Activated CD4-positive, alpha-beta T cell treated with anti-CD3 and anti-CD28 coated beads for 24 hours (primary cell): ENCODE data around the gene SRPRB.

Experiments
- DNase-seq, 2 donors: peaks; one replicate each; pipeline ENCODE4 v3.0.0-alpha.2; 2020; ENCODE audit warnings: low read depth in 2 of 2

SRPRB gene

DNA sequence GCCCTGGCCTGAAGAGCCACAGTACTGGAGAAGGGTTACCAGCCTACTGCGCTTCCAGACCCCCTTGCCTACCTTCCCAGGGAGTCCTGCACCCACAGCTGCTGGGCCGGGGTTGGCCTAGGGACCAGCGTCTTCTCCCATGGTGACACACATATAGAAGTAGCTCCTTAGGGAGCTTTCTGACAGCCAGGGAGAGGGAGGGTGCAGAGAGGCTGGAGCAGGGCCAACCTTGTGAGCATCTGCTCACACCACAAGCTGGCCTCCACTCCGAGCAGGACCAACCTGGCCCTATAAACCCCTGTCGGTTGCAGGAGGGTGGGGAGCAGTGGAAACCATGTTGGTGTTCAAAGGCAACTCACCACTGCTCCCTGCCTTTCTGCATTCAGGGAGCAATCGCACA, 35.2 kb downstream of the SRPRB start:
- no peak for DNase-seq

DNA sequence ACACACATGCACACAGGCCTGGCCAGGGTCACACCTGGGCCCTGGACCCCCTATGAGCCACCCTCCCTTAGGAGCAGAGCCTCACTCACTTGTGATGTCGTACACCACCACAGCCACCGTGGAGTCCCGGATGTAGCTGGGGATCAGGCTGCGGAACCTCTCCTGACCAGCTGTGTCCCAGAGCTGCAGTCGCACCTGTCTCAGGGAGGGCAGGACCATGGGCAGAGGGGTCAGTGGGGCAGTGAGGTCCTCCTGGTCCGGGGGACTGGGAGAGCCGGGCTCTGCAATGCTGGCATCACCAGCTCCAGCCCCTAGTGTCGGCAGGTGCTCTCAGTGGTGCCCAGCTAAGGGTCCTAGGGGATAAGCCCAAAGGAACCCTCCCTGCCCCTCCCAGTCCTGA, 35.6 kb downstream of the SRPRB start:
- no peak for DNase-seq

DNA sequence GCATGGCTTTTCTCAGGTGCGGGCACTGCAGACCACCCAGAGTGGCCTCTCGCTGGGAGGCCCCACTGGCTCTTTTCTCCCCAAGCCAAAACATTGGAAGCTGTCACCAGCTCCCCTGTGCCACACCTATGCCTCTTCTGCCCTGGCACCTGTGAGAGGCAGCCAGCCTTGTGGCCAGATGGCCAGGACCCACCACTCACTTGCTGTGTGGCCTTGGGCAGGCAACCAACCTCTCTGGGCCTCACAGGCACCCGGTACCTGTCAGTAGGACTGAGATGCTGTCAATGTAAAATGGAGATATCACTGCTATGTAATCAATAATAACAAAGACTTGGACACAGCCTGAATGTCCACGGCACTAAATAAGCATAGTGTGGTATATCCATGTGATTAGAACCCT, 36.5 kb downstream of the SRPRB start:
- DNase-seq, result no peak

DNA sequence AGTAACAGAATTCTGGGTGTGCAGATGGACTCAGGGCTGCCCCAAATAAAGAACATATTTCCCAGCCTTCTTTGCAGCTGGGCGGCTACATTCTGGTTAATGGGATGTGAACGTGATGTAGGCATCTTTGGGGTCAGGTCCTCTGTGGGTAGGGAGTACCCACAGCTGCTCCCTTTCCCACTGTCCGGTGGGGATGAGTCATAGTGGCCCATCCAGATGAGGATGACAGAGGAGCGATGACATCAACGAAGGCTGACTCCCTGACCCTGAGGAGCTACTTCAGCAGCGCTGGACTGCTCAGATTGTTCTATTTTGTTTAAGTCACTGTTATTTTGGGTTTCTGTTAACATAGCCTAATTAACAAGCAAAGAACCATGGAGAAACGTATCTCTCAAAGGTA, 38.0 kb downstream of the SRPRB start:
- no peak for DNase-seq

DNA sequence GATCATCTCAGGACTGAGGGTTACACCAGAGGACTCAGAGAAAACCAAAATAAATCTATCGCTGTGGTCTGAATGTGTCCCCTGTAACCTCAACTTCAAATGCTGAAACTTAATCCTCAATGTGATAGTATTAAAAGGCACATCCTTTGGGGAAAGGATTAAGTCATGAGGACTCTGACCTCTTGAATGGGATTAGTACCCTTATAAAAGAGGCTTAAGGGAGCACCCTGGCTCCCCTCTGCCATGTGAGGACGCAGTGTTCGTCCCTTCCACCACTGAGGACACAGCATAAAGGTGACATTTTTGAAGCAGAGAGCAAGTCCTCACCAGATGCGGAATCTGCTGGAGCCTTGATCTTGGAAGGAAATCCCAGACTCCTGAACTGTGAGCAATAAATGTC, 39.5 kb downstream of the SRPRB start:
- no peak for DNase-seq

DNA sequence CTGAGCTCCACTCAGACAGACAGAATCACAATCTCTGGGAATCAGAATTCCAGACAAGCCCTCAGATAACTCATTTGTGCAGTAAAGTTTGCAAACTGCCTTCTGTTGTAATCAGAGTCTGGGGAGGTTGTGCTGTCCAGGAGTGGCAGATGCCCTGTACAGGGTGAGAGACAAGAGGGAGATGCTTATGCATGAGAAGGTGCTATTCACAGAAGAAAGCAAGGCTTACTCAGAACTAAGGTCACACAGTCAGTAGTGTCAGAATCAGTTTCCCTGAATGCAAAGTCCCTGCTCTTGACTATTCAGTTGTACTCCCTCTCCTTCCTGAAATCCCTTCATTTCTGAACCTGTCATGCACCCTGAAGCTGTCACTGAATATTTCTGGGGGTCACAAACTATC, 43.7 kb downstream of the SRPRB start:
- DNase-seq, result no peak

DNA sequence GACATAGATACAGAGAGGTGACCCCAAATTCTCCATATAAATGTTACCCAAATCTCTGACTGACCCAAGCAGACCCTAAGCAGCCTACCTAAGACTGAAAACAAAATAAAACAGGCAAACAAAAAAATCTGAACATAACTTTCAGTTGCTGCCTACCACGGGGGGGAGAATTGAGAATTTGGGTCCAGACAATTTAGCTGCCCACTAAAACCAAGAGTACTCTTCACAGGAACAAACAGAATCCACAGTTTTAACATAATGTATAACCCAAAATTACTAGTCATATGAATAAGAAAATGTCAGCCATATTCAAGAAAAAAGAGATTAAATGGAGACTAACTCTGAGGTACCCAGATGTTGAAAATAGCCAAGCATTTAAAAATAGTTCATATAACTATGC, 44.4 kb downstream of the SRPRB start:
- DNase-seq, result no peak

DNA sequence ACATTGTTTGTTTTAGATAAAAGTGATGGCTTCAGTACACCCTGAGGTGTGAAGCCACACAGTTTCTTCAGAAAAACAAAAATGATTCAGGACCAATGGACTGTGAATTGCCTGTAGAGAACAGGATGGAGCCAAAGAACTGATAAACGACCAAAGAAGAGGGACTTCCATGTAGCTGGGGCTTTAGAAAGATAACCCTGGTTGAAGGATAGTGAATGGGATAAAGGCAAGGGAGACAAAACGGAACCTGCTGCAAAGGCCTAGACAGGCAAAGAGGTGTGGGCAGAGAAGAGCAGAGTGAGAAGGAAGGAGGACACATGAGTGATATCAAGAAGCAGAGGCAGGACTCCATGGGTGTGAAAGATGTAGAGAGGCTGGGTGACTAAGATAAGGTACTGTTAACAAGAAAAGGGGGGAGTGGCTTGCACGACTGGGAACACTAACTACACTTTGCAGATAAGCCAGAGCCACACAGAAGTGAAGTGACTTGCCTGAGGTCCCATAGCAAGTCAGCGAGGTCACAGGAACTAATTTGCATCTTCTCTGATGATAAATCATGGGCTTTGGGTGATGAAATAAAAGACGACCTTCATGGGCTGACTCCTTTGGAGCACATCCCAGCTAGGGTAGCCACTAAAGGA, 45.8 kb downstream of the SRPRB start:
- no peak for DNase-seq

DNA sequence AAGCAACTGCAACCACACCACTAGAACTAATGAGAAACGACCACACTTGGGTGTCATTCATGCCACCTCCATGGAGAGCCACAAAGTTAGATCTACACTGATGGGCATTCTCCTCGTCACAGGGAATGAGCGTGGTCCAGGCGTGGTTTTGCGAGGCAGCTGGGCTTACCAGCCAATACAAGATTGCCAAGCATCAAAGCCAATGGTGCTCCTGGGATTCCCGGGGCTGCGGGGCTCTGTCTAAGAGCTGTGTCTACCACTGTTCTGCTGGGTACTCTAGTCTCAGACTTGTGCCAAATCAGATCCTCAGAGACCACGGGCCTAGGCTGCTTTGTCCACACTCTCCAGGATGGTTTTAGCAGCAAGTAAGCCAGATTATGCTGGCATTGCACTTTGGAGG, 46.3 kb downstream of the SRPRB start:
- DNase-seq, result no peak

DNA sequence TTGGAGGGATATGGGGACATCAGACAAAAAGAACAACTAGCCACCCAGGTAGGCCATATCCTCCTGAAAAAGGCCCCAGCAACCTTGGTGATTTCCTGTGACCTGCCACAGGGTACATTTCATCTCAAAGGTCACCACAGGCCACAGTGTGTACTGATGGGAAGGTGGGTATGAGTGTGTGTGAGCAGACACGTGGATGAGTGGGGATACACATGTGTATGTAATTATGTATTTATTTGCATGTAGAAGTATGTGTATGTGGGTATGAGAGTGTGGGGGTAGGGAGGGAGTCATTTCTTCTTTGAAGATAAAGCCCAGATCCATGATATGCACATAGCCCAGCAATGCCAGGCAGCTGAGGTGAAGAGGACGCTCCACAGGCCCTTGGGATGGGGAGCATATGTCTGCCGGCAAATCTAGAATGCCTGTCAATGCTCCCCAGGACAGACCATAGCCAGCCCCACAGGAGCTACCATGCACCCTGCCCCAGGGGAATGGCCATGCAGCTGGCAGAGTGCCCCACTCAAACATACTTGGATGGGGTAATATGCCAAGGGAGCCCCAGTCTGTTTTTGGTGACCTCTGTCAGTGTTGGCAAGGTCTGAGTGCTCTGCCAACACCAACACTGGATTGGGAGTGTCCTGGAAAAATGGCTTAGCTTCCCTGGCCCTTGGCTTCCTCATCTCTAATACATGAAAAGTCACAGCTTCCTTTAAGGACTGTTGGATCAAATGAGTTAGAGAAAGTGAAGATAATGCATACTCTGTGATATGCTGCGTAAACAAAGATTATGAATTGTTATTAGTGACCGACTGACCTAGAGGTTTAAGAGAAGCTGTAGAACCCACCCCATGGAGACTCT, 47.7 kb downstream of the SRPRB start:
- DNase-seq, result no peak

DNA sequence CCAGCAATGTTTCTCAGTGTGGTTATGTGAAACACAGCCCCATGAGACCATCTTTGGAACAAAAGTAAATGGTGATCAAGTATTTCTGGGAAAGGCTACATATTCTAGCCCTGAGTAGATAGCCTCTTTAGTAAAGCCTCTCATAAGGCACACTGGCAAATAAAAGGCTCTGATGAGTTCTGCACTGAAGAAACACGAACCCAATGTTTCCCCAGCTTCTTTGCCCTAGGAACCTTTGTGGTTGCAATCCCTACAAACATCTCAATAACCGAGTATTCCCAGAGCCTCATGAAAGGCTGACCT, 48.3 kb downstream of the SRPRB start:
- DNase-seq, result no peak

DNA sequence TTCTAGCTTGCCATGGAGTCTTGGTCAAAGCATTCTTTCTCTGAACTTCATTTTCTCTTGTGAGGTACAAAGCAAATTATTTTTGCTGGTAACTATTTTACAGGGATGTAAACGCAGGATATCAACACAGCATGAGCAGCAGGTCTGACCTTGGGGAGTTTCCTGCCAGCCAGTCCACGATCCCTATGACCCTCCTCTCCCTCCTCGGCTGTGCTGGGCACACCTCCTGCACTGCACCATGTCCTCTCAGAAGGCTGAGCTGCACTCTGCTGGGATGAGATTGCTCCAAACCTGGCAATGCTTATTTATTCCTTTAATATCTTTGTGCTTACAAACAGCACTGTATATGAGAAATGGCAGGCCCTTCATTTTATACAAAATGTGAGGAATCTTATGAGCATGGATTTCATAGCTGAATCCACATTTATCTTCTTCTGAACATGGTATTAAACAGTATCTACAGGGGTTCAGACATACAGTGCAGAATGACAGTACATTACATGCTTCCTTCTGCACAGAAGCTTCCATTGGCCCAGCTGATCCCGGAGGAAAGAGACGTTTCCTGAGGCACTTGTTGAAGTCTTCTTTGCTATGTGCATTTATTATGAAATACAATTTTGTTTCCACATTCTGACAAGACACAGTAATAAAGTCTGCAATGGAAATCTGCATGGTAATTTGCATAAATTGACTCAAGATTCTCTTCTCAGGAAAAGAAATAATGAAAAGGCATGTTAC, 48.8 kb downstream of the SRPRB start:
- DNase-seq, result no peak

DNA sequence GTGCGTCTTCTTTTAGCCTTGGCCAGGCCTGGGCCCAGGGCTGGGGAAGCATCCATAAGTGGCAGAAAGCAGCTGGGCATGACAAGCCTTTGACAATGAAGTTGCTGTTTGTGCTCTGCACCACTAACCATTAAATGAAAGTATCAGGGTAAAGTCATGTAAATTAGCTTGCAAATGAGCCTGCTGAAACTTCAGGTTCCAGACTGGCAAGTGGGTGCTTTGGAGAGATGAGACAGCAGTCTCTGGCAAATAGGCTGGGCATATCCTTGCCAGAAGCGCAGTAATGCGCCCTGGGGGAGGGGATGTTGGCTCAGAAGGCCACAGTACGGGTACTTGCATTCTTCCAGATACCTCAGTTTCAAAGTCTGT, 49.4 kb downstream of the SRPRB start:
- no peak for DNase-seq

DNA sequence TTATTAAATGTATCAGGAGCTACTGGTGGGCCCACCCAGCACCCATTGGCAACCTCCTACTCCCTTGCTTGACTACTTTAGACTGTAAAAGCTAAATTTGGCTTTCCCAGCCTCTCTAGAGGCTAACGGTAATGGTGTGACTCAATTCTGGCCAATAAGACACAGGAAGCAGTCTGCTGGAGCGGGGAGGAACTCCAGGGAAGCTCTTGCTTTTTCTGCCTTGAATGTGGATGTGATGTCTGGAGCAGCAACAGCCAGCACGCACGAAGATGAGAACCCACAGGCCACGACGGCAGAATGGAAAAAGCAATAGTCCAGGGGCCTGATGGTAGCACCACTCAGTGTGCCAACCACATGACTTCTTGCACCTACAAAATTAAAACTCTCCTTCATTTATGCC, 50.2 kb downstream of the SRPRB start:
- no peak for DNase-seq

DNA sequence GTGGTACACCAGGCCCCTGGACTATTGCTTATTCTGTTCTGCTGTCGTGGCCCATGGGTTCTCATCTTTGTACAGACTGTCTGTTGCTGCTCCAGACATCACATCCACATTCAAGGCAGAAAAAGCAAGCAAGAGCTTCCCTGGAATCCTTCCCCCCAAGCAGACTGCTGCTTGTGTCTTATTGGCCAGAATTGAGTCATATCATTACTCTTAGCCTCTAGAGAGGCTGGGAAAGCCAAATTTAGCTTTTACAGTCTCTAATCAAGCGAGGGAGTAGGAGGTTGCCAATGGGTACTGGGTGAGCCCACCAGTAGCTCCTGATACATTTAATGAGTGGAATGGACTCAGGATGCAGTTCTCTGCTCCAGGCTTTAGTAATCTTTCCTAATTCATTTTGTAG, 50.7 kb downstream of the SRPRB start:
- DNase-seq, result no peak

DNA sequence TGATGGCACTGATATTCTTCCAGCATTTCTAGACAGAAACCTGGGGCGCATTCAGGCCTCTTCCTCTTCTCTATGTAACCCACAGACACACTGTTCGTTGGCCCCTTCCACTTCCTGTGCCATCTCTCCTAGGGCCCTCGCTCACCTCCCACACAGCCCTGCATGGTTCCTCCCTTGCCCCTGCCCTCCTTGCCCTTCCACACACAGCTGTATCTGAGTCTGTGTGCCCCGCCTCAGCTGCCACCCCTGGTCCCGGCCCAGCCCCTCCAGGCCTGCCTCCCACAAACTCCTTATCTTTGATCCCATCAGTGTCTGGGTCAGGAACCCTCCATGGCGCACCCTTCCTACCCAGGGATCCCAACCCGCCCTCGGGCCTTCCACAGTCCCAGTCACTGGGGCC, 52.2 kb downstream of the SRPRB start:
- DNase-seq, result no peak

DNA sequence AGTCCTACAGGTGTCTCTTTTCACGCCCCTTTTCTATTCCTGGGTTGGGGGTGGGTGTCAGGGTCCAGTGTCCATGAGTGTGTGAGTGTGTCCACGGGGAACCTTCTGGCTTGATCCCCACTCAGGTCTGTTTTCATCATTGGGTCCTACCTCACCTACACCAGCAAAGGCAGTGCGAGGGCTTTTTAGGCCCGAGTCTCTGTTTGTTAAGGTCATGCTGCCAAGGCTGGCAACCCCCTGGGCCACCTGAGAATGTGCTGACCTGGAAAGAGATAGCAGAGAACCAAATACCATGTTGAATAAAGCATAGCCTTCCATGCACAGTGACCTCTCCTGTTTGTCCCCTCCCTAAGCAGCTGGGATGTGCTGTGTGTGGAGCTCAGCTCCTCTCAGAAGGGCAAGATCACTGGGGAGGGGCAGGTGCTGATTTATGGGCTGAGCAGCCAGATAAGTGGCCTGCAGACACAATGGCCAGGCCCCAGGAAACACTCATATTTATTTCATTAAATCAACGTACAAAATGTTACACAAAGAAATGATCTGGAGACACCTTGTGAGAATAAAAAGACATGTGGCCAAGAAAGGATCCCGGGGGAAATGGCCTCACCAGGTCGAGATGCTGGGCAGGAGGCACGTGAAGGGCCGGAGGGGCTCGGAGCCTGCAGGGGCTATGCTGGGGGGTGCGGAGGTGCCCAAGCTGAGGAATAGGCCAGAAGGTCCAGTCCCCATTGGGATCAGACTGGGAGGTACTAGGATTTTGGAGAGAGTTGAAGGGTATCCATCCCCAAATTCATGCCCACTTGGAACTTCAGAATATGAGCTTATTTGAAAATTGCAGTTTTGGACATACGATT, 54.0 kb downstream of the SRPRB start:
- DNase-seq, result no peak

DNA sequence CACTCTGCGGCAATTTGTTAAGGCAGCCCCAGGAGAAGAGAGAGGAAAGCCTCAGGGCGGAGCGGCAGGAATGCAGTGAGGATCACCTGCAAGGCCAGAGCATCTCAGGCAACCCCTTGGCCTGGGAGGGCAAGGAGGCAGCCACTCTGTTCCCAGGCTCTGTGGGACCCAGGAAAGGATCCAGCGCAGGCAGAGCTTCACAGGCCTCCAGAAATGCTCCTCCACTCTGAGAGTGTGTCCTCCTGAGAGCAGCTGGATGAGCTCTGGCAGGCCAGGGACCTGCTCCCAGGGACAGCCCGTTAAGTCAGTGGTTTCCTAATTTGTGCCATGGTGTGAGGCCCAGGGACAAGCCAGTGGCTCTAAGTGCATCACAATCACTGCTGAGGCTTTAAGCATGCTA, 54.9 kb downstream of the SRPRB start:
- no peak for DNase-seq

DNA sequence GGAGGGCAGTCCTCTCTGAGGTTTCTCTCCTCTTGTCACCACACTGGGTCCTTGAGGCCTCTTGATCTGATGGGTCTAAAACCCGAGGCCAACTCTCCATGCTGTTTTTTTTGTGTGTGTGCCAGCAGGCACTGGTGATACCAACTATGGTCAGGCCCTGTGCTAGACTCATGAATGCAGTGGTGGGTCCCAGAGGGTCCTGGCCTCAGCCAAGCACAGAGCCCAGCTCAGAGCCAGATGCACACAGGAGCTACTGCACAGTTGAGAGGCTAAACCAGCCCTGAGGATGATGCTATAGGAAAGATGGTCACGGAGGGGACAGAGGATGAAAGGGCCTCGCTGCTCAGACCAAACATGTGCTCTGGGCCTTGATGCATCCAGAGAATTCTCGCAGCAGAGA, 56.5 kb downstream of the SRPRB start:
- DNase-seq, result no peak

DNA sequence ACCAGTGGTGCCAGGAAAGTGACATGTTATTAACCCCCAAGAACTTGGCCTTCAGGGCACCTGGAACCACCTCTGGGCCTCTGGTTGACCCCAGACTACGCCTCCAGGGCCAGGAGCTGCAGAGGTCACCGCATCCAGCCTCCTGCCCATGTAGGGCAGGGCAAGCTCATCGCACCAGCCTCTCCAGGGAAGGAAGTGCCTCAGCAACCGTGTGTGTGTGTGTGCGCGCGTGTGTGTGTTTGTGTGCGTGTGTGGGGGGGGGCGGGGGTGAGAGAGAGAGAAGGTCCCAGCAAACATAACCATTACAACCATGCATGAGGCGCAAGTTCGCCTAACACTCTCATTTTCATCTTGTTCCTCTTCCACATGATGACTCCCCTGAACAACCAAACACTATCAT, 58.3 kb downstream of the SRPRB start:
- no peak for DNase-seq

DNA sequence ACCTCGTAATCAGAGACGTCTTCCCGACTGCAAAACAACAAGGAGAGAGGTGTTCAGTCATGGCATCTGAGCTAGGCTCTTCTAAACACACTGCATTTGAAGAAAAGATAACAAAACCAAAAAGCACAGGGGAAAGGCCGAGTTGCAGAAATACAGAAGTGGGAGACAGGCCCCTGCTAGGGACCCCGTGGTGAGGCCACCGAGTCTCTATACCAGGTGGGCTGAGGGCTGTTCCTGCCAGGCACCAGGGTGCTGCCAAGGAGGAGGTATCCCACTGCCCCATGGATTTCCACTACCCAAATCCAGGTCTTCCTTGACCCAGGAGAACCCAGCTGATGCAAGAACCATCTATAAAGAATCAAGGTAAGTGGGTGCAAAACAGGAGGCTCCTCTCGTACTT, 59.0 kb downstream of the SRPRB start:
- DNase-seq, result no peak

DNA sequence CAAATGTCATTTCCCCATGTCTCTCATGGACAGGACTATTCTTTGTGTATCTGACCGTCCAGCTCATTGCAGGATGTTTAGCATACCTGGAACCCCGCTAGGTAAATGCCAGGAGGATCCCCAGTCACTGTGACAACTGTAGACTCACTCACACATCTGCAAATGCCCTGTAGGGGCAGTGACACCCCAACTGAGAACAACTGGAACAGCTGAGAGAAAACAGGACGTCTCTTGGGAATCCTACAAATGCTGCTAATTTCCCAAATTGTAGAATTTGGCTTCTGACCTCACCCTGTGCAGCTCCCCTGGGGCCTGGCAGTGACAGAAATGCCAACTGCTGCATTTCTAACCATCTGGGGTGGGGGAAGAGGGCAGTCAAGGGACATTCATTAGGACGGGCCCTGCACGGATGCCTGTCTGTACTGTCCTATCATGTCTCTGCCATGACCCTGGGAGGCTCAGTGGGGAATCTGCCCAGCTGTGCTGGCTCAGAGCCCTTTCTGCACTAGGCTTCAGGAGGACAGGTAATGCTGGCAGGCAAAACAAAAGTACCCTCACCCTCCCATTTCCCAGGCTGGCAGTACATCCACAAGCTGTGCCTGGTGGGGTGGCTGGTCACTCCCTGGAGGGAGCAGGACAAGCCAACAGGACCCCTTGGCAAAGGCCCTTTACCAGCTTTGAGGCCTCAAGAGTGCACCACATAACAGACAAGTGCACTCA, 59.7 kb downstream of the SRPRB start:
- DNase-seq, result no peak
